Stimulated activated CD4-positive, alpha-beta T cell treated with anti-CD3 and anti-CD28 coated beads, TNF-alpha, amount 100 ng/mL, for 48 hours (primary cell): Measurements from ENCODE around the gene KPNA1.

ENCODE experiments used
- DNase-seq, 3 donors: peaks; one replicate each; pipeline ENCODE4 v3.0.0-alpha.2; 2020; ENCODE audit warnings: low read depth in 3 of 3

The KPNA1 gene

DNA sequence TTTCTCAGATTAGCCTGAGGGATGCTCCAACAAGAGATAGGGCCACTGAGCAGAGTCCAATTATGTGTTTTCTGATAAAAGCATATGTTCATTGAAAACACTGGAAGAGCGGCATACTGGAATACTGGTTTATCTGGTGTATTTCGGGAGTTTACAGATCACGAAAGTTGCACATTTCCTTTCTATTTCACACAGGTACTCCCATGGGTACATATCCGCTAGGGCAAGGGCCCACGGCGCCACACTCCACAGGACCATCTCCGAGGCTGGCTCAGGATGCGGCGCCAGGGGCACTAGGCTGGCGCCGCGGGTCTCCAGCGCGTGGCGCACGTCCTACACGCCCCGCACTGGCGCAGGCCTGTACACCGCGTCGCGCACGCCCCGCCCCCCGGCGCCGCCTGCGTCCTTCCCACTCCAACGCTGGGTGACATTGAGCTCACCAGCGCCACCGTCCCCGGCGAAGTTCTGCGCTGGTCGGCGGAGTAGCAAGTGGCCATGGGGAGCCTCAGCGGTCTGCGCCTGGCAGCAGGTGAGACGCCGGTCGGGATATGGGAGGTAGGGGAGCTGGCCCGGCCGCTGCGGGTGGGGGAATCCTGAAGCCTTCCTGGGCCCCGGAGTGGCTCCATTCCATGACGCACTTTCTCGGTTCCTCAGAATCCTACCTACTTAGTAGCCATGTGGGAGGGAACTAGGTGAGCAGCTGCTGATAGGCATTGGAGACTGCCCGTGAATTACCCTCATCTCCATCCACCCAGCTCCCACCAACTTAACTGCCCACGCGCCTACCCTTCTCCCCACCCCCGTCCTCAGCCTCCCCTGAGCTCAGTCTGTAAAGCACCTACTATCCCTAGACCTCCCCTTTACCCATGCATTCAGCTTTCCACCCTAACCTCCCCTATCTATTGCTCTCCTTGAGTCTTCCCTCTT is 130.7 kb downstream of the KPNA1 start, which contains the start of gene FAM162A:
FAM162A (plus strand) TSS at position 412 of the 927 bp plus-strand sequence; CDS start at position 496, 84 bp downstream.
- peak; percentile 90 to 91 (median 90) for DNase-seq

- peak; percentile 77 to 81 (median 78) for DNase-seq
Observed at GRCh38 chr3:122382888-122383666, 131.7 kb downstream of the KPNA1 start, which contains the start of gene MIX23. TSS of gene MIX23 (minus strand) at chr3:122383231. CDS start at chr3:122383224, 7 bp downstream.

GRCh38 chr3:122377975-122378374 is 136.8 kb downstream of the KPNA1 start:
- DNase-seq = no peak

GRCh38 chr3:122374034-122374433 is 140.7 kb downstream of the KPNA1 start:
- no peak for DNase-seq
